Measurements from ENCODE around the gene SSC5D. TPM values are rescaled to one million over a fixed set of nuclear protein-coding genes. Genes with fewer than 3 reads are reported as not detected.

Gene SSC5D
- total and polyA plus RNA-seq, 2 of the 4 experiments (the other 2 are of a cell fraction): 1.4 to 19.1 TPM

- TF ChIP-seq, protein P1, sequence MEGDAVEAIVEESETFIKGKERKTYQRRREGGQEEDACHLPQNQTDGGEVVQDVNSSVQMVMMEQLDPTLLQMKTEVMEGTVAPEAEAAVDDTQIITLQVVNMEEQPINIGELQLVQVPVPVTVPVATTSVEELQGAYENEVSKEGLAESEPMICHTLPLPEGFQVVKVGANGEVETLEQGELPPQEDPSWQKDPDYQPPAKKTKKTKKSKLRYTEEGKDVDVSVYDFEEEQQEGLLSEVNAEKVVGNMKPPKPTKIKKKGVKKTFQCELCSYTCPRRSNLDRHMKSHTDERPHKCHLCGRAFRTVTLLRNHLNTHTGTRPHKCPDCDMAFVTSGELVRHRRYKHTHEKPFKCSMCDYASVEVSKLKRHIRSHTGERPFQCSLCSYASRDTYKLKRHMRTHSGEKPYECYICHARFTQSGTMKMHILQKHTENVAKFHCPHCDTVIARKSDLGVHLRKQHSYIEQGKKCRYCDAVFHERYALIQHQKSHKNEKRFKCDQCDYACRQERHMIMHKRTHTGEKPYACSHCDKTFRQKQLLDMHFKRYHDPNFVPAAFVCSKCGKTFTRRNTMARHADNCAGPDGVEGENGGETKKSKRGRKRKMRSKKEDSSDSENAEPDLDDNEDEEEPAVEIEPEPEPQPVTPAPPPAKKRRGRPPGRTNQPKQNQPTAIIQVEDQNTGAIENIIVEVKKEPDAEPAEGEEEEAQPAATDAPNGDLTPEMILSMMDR (conservative IDR thresholded peaks at IDR 0.05; ENCODE audit: low read depth, low read length): no peak
- no peak for TF ChIP-seq MXI1 (IDR thresholded peaks at IDR 0.05; ENCODE audit: borderline replicate concordance, low read depth, low read length)
Measured at GRCh38 chr19:55553217-55554182, 65.3 kb downstream of the SSC5D start (continued).

All from IMR-90 (cell line).